GM18526 (cell line): Measurements from ENCODE around the gene MSH3.
A peak's percentile ranks its signal among the peaks of the same experiment; 100 is the strongest.

Experiments used
- POLR2A ChIP-seq: IDR thresholded peaks from 3 replicates; pipeline ENCODE4 v1.6.1; 2011; ENCODE audit not compliant: insufficient read length; ENCODE audit errors: extremely low read depth

Gene MSH3

GRCh38 chr5:80654391-80655230 lies at the start of gene MSH3, which contains the start of gene DHFR:
Gene MSH3 (plus strand): TSS chr5:80654652. CDS start chr5:80654728, 76 bp downstream.
Gene DHFR (minus strand): TSS chr5:80654983. CDS start chr5:80654489, 494 bp downstream.
- TF ChIP-seq POLR2A: peak; percentile 74

GRCh38 chr5:80607343-80607742 lies 47.1 kb upstream of the MSH3 start:
- TF ChIP-seq POLR2A: no peak

GRCh38 chr5:80607832-80608231 lies 46.6 kb upstream of the MSH3 start:
- TF ChIP-seq POLR2A: no peak

GRCh38 chr5:80608731-80609130 lies 45.7 kb upstream of the MSH3 start:
- TF ChIP-seq POLR2A: no peak

- TF ChIP-seq POLR2A: no peak
Observed at GRCh38 chr5:80609692-80610091, 44.8 kb upstream of the MSH3 start.

- TF ChIP-seq POLR2A: no peak
Observed at GRCh38 chr5:80615266-80615914, 39.1 kb upstream of the MSH3 start.

- no peak for TF ChIP-seq POLR2A
Observed at GRCh38 chr5:80618438-80618837, 36.0 kb upstream of the MSH3 start.

GRCh38 chr5:80619086-80619485 lies 35.4 kb upstream of the MSH3 start:
- TF ChIP-seq POLR2A: no peak

GRCh38 chr5:80620211-80620610 lies 34.2 kb upstream of the MSH3 start:
- TF ChIP-seq POLR2A: no peak

- TF ChIP-seq POLR2A: no peak
Observed at GRCh38 chr5:80622756-80623155, 31.7 kb upstream of the MSH3 start.

- TF ChIP-seq POLR2A: no peak
Observed at GRCh38 chr5:80623999-80624398, 30.5 kb upstream of the MSH3 start.

GRCh38 chr5:80625230-80625629 lies 29.2 kb upstream of the MSH3 start:
- TF ChIP-seq POLR2A: no peak

GRCh38 chr5:80629281-80629680 lies 25.2 kb upstream of the MSH3 start:
- no peak for TF ChIP-seq POLR2A

GRCh38 chr5:80631278-80632259 lies 22.9 kb upstream of the MSH3 start:
- no peak for TF ChIP-seq POLR2A

- TF ChIP-seq POLR2A: no peak
Observed at GRCh38 chr5:80632700-80633099, 21.8 kb upstream of the MSH3 start.

- no peak for TF ChIP-seq POLR2A
Observed at GRCh38 chr5:80634193-80634592, 20.3 kb upstream of the MSH3 start.

GRCh38 chr5:80641353-80641752 lies 13.1 kb upstream of the MSH3 start:
- no peak for TF ChIP-seq POLR2A
